22Rv1 (cell line): ENCODE measurements around the gene KRT20.

Source experiments
- ZFX ChIP-seq: fragments of 450-650 bp; IDR thresholded peaks from 2 replicates; pipeline ENCODE4 v1.6.1; 2017; ENCODE audit warnings: antibody characterized with exemption, borderline replicate concordance
- TF ChIP-seq, protein P1 (sequence below): fragments of 450-650 bp; IDR thresholded peaks from 2 replicates; pipeline ENCODE4 v1.5.1; 2017; ENCODE audit warnings: mild to moderate bottlenecking

DNA sequence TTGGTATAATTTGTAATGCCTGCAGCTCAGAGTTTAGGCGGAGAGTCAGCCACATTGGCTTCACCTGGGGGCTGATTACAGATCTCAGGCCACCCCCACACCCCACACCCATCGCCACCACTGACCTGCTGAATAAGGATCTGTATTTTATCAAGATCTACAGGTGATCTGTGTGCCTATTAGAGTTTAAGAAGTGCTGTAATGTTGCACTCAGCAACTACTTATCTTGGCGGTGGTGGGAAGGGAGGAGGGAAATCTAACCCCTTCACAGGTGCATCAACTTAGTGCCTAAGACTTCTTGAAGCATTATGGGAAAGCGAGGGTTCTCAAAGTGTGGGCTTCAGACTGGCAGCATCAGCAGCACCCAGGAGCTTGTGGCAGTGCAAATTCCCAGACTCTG is 17.5 kb upstream of the KRT20 start:
- TF ChIP-seq, protein P1, sequence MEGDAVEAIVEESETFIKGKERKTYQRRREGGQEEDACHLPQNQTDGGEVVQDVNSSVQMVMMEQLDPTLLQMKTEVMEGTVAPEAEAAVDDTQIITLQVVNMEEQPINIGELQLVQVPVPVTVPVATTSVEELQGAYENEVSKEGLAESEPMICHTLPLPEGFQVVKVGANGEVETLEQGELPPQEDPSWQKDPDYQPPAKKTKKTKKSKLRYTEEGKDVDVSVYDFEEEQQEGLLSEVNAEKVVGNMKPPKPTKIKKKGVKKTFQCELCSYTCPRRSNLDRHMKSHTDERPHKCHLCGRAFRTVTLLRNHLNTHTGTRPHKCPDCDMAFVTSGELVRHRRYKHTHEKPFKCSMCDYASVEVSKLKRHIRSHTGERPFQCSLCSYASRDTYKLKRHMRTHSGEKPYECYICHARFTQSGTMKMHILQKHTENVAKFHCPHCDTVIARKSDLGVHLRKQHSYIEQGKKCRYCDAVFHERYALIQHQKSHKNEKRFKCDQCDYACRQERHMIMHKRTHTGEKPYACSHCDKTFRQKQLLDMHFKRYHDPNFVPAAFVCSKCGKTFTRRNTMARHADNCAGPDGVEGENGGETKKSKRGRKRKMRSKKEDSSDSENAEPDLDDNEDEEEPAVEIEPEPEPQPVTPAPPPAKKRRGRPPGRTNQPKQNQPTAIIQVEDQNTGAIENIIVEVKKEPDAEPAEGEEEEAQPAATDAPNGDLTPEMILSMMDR = no peak
- no peak for TF ChIP-seq ZFX
